ENCODE measurements around the gene CENPM.
A peak's percentile ranks its signal among the peaks of the same experiment; 100 is the strongest.

The CENPM gene

GRCh38 chr22:41913842-41914534, 33.0 kb downstream of the CENPM start:
- peak; percentile 60 for DNase-seq (ENCODE audit: low spot score)

- DNase-seq (ENCODE audit: low spot score) = no peak
Observed at GRCh38 chr22:41913040-41913719, 33.8 kb downstream of the CENPM start.

GRCh38 chr22:41912338-41913039, 34.5 kb downstream of the CENPM start:
- DNase-seq (ENCODE audit: low spot score) = no peak

GRCh38 chr22:41911001-41911611, 35.8 kb downstream of the CENPM start:
- DNase-seq (ENCODE audit: low spot score) = peak; percentile 55

GRCh38 chr22:41910050-41911000, 36.6 kb downstream of the CENPM start:
- DNase-seq (ENCODE audit: low spot score) = peak; percentile 55

GRCh38 chr22:41909310-41910049, 37.5 kb downstream of the CENPM start:
- peak; percentile 71 for DNase-seq (ENCODE audit: low spot score)

GRCh38 chr22:41908411-41909309, 38.3 kb downstream of the CENPM start:
- DNase-seq (ENCODE audit: low spot score) = peak; percentile 57

GRCh38 chr22:41907436-41908401, 39.2 kb downstream of the CENPM start:
- no peak for DNase-seq (ENCODE audit: low spot score)

GRCh38 chr22:41906822-41907221, 40.1 kb downstream of the CENPM start:
- no peak for DNase-seq (ENCODE audit: low spot score)

GRCh38 chr22:41905411-41906202, 41.3 kb downstream of the CENPM start:
- no peak for DNase-seq (ENCODE audit: low spot score)

- DNase-seq (ENCODE audit: low spot score) = no peak
Observed at GRCh38 chr22:41904450-41905410, 42.2 kb downstream of the CENPM start.

- DNase-seq (ENCODE audit: low spot score) = no peak
Observed at GRCh38 chr22:41902932-41903421, 44.0 kb downstream of the CENPM start.

- no peak for DNase-seq (ENCODE audit: low spot score)
Observed at GRCh38 chr22:41902016-41902415, 44.9 kb downstream of the CENPM start.

GRCh38 chr22:41900652-41901312, 46.2 kb downstream of the CENPM start:
- no peak for DNase-seq (ENCODE audit: low spot score)

GRCh38 chr22:41899992-41900651, 46.8 kb downstream of the CENPM start:
- DNase-seq (ENCODE audit: low spot score) = no peak

All from ecto neural progenitor cell (in vitro differentiated cells).